Endodermal cell (in vitro differentiated cells): ENCODE results near the gene TXNDC11. TPM values are rescaled to one million over a fixed set of nuclear protein-coding genes. Genes with fewer than 3 reads are reported as not detected.

Source experiments
- DNase-seq: peaks from one replicate; pipeline ENCODE4 v3.0.0-alpha.2; 2017
- H3K27ac ChIP-seq: 2 replicates; pipeline ENCODE4 v1.5.1; 2013; ENCODE audit warnings: mild to moderate bottlenecking, low read depth, low read length, moderate library complexity
- H3K27me3 ChIP-seq: 2 replicates; pipeline ENCODE4 v1.6.1; 2013; ENCODE audit warnings: mild to moderate bottlenecking, low read length, moderate library complexity; ENCODE audit not compliant: insufficient read depth, control insufficient read depth, poor library complexity, severe bottlenecking
- H3K36me3 ChIP-seq: 2 replicates; pipeline ENCODE4 v1.7.0; 2013; ENCODE audit warnings: mild to moderate bottlenecking, low read length, moderate library complexity; ENCODE audit not compliant: control insufficient read depth, insufficient read depth
- H3K4me1 ChIP-seq: one replicate; pipeline ENCODE4 v1.7.0; 2013; ENCODE audit warnings: low read length; ENCODE audit not compliant: control insufficient read depth, insufficient read depth
- H3K4me3 ChIP-seq: 2 replicates; pipeline ENCODE4 v1.5.1; 2013; ENCODE audit warnings: mild to moderate bottlenecking, low read length, moderate library complexity
- H3K9ac ChIP-seq: 2 replicates; pipeline ENCODE4 v1.6.1; 2013; ENCODE audit warnings: mild to moderate bottlenecking, low read length, moderate library complexity; ENCODE audit not compliant: poor library complexity, severe bottlenecking; ENCODE audit errors: extremely low read depth
- H3K9me3 ChIP-seq: 2 replicates; pipeline ENCODE4 v1.6.1; 2013; ENCODE audit warnings: mild to moderate bottlenecking, low read length, moderate library complexity; ENCODE audit not compliant: control insufficient read depth
- H3K27ac Mint-ChIP-seq: 2 replicates; pipeline ENCODE4 v1.8.0; 2020; ENCODE audit warnings: mixed read lengths
- H3K27me3 Mint-ChIP-seq: 2 replicates; pipeline ENCODE4 v1.8.0; 2021; ENCODE audit warnings: mild to moderate bottlenecking, mixed read lengths; ENCODE audit not compliant: insufficient read depth
- H3K36me3 Mint-ChIP-seq: 2 replicates; pipeline ENCODE4 v1.8.0; 2020; ENCODE audit warnings: low read depth, mixed read lengths
- H3K4me1 Mint-ChIP-seq: 2 replicates; pipeline ENCODE4 v1.8.0; 2020; ENCODE audit warnings: mixed read lengths
- H3K4me3 Mint-ChIP-seq: 2 replicates; pipeline ENCODE4 v1.8.0; 2020; ENCODE audit warnings: mild to moderate bottlenecking, moderate library complexity, mixed read lengths
- H3K9me3 Mint-ChIP-seq: 2 replicates; pipeline ENCODE4 v1.8.0; 2020; ENCODE audit warnings: mild to moderate bottlenecking, mixed read lengths
- WGBS, 2 experiments: methylation state at CpG; one replicate each; pipeline versions ENCODE4 v1.1.5 to v1.1.7; 2013; ENCODE audit warnings: missing lambda C conversion rate in 2 of 2, mixed read lengths in 1 of 2; ENCODE audit not compliant: insufficient coverage in 1 of 2, insufficient read length in 1 of 2; 5-methylcytosine and 5-hydroxymethylcytosine counted together
- total RNA-seq, 2 donors: library from RNA; stranded (reverse); fragmentation: NEBNext Ultra II Directional in 1 of 2; extraction: Animal tissue kit (Norgen Biotek cat#: 25700) in 1 of 2; gene quantifications; 2 replicates in 1 of 2; 3 replicates in 1 of 2; pipeline ENCODE4 v1.2.1, GENCODE V29; 2021
- TF ChIP-seq, protein P1 (sequence below): fragments of 200-600 bp; sonication (generic); conservative IDR thresholded peaks from 2 replicates; pipeline ENCODE4 v1.5.0; 2021; ENCODE audit warnings: antibody characterized with exemption, mild to moderate bottlenecking

The TXNDC11 gene
- total RNA-seq, 2 donors from 2014 or later = 16.4 to 20.8 TPM

DNA sequence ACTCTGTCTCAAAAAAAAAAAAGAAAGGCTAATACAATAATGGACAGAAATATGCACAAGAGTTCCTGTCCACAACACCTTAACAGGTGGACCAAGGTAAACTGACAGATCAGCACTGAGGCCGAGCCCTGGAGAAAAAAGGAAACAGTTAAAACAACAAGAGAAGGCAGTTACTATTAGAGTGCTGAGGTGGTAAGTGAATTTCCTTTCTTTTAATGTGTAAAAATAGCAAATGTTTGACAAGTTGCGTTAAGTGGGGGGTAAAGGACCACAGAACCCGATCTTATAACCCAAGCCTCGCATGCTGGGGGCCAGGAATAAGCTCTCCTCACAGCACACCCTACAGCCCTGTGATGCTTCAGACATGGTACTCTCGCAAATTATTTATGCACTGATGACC, 24.8 kb downstream of the TXNDC11 start:
- no peaks in the 10 kb centered on the region for H3K4me1 ChIP-seq

DNA sequence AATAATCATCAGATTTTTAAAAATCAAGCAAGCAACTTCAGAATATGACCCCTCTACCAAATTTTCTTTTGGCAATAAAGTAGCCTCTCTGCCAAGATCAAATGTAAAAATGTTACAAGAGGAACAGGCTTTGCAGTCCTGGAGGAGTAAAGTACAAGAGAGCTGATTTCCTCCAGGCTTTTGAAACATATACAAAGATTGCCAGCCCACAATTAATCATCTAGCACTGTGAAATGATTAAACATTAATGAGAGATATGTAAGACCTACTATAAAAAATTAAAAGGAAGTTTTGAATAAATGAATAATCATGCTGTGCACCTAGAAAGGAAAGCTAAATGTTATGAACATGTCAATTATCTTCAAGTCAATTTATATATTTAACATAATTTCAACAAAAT, 26.3 kb downstream of the TXNDC11 start:
- Mint-ChIP-seq H3K4me1 (peaks cover 6% of the 10 kb centered on the region), H3K27me3 (no peaks in the 10 kb centered on the region), H3K27ac (peak overlapping the region; percentile 55), H3K4me3 (no peak overlapping the region), H3K36me3 (peaks cover 39% of the 10 kb centered on the region), H3K9me3 (no peaks in the 10 kb centered on the region)
- peaks cover 63% of the 10 kb centered on the region for H3K36me3 ChIP-seq
- H3K27me3 ChIP-seq = no peaks in the 10 kb centered on the region
- TF ChIP-seq, protein P1, sequence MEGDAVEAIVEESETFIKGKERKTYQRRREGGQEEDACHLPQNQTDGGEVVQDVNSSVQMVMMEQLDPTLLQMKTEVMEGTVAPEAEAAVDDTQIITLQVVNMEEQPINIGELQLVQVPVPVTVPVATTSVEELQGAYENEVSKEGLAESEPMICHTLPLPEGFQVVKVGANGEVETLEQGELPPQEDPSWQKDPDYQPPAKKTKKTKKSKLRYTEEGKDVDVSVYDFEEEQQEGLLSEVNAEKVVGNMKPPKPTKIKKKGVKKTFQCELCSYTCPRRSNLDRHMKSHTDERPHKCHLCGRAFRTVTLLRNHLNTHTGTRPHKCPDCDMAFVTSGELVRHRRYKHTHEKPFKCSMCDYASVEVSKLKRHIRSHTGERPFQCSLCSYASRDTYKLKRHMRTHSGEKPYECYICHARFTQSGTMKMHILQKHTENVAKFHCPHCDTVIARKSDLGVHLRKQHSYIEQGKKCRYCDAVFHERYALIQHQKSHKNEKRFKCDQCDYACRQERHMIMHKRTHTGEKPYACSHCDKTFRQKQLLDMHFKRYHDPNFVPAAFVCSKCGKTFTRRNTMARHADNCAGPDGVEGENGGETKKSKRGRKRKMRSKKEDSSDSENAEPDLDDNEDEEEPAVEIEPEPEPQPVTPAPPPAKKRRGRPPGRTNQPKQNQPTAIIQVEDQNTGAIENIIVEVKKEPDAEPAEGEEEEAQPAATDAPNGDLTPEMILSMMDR = no peak
- H3K9me3 ChIP-seq = no peaks in the 10 kb centered on the region
- H3K4me1 ChIP-seq = no peaks in the 10 kb centered on the region
- no peak overlapping the region for H3K9ac ChIP-seq
- DNase-seq = no peak
- no peak overlapping the region for H3K4me3 ChIP-seq
- no peak overlapping the region for H3K27ac ChIP-seq

More for the DNA sequence above, 24.8 kb downstream of the TXNDC11 start:
- Histone ChIP-seq H3K27me3 (no peaks in the 10 kb centered on the region), H3K4me3 (no peak overlapping the region), H3K36me3 (peaks cover 60% of the 10 kb centered on the region), H3K27ac (no peak overlapping the region), H3K9me3 (no peaks in the 10 kb centered on the region), H3K9ac (no peak overlapping the region)
- no peak overlapping the region for H3K4me3 Mint-ChIP-seq
- H3K27me3 Mint-ChIP-seq = no peaks in the 10 kb centered on the region
- H3K4me1 Mint-ChIP-seq = peaks cover 6% of the 10 kb centered on the region
- no peaks in the 10 kb centered on the region for H3K9me3 Mint-ChIP-seq
- WGBS, 2 experiments = 62 to 68% methylated on average over 3 to 5 of the region's 5 CpGs
- H3K27ac Mint-ChIP-seq = peak overlapping the region; percentile 72
- peaks cover 42% of the 10 kb centered on the region for H3K36me3 Mint-ChIP-seq
- no peak for DNase-seq
- TF ChIP-seq, protein P1 = no peak

DNA sequence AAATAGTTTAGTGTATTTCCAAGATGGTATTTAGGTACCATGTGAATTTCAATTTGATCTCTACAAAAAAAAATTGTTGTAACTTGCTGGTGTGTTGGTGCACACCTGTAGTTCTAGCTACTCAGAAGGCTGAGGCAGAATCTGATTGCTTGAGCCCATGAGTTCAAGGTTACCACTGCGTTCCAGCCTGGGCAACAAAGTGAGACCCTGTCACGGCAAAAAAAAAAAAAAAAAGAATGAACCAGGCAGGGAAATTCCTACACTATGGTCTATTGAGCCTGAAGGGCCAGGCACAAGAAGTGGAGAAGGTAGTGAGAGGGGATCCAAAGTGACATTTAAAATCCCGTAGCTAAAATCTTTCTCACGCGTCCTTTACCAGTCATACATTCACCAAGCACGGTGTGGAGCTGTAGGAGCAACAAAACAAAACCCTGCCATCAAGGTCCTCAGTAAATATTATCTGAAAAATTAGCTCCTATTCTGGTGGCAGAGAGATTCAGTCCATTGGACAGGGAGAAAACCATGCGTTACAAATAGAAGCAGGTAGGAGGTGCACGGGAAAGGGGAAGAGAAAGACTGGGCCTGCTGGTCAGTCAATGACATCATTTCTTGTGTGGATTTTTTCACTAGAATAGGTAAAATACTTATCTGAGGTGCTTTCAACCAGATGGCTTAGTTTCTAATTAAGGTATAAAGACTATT, 27.3 kb downstream of the TXNDC11 start:
- TF ChIP-seq, protein P1 = no peak
- Mint-ChIP-seq H3K36me3 (peaks cover 42% of the 10 kb centered on the region), H3K4me1 (peaks cover 6% of the 10 kb centered on the region), H3K27ac (no peak overlapping the region), H3K9me3 (no peaks in the 10 kb centered on the region), H3K27me3 (no peaks in the 10 kb centered on the region), H3K4me3 (no peak overlapping the region)
- no peaks in the 10 kb centered on the region for H3K27me3 ChIP-seq
- H3K9me3 ChIP-seq = no peaks in the 10 kb centered on the region
- H3K36me3 ChIP-seq = peaks cover 63% of the 10 kb centered on the region
- WGBS, 2 experiments = 91 to 96% methylated on average over 6 to 8 of the region's 8 CpGs
- no peak overlapping the region for H3K4me3 ChIP-seq
- H3K4me1 ChIP-seq = no peaks in the 10 kb centered on the region
- H3K9ac ChIP-seq = no peak overlapping the region
- no peak overlapping the region for H3K27ac ChIP-seq
- no peak for DNase-seq
